HG03103 (cell line): ENCODE data around the gene PROSER3.

Experiments
- ATAC-seq: cut with Tn5 transposase; IDR thresholded peaks from one replicate; pipeline ENCODE4 v1.9.1; 2021; ENCODE audit warnings: low read depth; ENCODE audit not compliant: unreplicated experiment

Gene PROSER3

DNA sequence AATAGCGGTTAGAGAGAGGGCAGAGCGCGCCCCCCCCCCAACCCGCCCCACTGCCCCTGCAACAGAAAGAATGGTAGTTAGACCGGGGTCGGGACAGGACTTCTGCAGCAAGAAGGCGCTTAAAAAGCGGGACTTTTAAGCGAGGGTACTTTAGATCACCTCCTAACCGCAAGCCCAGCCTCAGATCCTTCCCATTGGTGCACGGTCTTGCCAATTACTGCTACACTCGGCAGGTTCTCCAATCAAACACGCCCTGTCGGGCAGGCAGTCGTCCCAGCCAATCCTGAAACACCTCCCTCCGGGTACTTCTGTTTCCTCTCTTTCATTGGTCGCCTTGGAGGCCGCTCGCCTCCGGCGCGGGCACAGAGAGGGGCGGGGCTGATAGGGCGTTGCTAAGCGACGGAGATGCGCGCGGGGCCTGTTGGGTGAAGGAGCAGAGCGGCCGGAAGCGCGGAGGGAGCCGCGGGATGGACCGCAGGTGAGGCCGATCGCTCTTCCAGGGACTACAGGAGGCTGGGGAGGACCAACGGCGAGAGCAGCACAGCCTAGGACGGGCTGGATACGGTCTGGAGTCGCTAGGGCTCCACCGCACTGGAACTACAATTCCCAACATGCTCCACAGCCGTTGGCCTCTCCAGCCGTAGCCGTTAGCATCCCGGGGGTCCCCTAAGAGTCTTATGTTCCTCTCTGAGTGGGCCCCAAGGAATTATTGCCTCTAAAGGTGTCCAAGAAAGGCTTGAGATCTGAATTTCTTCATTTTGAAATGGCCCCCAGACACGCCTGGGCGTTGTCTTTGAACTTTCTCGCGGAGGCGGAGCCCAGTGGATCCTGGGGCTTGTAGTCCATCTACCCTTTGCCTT, at the start of gene PROSER3:
Gene PROSER3, plus strand, starts transcription at position 428 of the 860 bp plus-strand sequence. Its CDS starts 40 bp downstream, at position 468.
- peak; percentile 97 for ATAC-seq

DNA sequence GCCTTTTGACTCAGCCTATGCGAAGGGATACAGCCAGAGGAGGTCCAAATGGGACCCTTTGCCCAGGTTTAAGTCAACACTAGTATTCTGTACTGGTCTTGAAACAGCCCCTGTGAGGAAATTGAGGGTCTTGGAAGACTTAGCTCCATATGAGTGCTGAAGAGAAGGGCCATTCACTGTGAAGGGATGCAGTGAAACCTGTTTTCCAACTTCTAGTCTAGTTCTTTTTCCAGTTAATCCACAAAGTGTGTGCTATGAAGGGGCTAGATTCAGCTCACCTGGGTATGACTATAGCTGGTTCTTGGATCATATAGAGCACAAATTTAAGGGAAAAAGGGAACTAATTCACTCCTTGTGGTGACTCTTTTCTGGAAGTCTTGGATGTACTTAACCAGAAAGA, 49.6 kb upstream of the PROSER3 start:
- no peak for ATAC-seq

DNA sequence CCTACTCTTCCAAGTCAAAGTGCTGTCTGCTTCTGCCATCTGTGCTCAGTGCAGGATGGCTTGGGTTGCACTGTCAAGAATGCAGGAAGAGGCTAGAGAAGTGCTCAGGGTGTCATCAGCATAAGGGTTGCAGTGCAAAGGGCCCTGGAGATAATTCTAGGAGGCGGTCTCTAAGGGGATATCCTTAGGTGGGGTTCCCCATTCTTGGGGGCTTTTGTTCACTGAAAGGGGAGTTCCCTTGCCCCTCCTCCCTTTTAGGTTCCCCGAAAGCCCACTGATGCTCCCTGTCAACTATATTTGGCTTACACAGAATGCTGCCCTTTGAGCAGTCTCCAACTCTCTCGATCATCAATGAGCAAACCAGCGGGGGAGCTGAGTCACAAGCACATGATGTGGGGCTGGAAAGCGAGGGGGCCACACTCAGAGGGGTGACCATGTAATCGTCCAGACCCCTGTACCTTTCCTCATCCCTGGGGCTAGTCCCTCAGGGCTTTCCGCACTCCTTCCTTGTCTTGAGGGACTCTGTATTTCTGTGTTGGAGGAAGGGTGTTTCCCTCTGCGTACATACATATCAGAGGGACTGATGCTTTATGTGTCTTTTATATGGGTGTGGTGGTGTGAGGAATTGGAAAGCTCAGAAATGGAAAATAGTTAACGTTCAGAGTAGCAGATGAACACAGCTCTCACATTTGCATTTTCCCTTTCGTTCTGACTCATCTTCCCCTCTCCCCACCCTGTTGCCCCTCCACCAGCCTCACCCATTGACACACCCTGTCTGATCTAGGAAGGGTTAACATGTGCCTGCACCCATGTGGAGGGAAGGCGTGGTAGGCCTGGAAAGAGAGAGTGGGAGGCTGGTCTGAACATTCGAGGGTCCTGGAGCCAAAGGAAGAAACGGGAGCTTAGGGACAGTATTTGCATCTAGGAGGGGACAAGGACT, 46.9 kb upstream of the PROSER3 start:
- no peak for ATAC-seq

DNA sequence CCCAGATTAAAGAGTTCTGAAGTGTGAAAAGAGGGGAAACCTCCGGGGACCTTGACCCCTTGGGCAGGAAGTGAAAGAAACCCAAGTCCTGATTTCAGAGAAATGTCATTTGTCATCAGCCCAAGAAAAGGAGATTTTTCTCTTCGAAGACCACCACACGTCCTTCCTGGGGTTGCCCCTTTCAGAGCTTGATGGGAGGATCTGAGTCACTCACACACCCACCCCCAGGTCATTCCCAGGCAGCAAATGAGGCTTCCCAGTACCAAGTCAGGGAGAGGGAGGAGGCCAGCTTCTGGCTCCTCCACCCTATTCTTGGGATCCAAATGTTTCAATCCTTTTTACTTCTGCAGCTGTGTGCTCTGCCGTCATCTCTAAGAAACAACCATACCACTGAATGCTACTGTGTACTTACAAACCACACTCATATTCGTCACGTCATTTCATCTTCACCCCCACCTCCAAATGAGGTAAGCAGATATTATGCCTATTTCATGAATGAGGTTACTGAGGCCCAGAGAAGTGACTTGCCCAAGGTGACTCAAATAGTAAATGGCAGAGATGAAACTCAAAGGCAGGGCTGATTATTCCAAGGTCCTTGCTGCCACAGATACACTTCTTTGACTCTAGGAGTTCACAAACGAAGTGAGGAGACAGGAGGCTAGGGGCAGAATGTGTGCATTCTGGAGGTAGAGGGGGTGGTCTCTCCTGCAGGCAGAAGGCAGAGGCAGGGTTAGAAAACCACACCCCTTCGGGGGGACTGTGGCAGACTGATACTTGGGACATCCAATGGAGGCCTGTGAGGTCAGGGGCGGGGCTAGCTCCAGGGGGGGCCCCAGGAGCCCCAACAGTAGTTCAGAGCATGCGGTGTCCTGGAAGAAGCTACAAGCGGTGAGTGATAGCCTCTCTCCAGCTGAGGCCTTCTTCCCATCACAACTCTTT, 45.1 kb upstream of the PROSER3 start:
- ATAC-seq, result no peak

DNA sequence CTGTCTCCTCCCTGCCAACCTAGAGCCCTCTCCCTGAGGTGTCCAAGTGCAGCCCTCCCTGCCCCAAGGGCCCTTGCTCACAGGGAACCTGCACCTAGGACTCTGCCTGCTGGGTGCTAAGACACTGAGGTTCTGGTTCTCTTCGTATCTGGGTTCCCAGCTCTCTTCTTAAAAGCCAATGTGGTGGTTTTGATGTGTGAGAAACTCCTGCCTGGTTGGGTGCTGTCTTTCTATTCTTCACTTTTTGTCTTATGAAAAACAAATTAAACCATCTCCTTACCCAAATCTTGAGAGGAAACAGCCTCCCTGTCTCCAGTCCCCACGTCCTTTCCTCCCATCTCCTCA, 44.5 kb upstream of the PROSER3 start:
- no peak for ATAC-seq

DNA sequence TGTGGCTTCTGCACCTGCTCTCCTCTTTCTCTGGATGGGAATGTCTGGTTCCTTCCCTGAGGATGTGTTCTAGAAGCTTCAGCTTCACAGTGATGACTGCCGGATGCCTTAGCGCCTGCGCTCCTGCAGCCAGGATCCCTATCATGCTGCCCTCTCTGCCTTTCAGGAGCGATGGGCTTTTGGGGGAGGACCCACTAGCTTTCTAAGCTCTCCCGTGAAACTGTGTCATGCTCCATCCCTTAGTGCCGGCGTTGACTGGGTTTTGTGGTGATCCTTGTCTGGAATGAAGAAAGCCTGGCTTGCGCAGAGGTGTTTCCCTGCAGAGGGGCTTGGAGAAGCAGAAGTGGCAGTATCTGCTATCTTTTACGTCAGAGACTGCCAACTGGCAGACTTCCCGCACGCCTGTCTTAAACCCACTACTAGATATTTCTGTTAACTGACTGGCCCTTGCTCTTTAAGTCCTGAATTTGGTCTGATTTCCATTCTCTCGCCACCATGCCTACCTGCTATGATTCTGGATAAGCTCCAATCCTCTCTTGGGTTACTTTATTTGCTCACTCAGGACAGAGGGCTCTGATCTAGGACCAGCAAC, 44.0 kb upstream of the PROSER3 start:
- ATAC-seq, result no peak

DNA sequence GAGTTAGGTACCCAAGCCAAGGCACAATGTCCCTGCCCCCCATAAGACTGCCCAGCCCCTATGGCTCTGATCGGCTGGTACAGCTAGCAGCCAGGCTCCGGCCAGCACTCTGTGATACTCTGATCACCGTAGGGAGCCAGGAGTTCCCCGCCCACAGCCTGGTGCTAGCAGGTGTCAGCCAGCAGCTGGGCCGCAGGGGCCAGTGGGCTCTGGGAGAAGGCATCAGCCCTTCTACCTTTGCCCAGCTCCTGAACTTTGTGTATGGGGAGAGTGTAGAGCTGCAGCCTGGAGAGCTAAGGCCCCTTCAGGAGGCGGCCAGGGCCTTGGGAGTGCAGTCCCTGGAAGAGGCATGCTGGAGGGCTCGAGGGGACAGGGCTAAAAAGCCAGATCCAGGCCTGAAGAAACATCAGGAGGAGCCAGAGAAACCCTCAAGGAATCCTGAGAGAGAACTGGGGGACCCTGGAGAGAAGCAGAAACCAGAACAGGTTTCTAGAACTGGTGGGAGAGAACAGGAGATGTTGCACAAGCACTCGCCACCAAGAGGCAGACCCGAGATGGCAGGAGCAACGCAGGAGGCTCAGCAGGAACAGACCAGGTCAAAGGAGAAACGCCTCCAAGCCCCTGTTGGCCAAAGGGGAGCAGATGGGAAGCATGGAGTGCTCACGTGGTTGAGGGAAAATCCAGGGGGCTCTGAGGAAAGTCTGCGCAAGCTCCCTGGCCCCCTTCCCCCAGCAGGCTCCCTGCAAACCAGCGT, 43.2 kb upstream of the PROSER3 start:
- no peak for ATAC-seq

DNA sequence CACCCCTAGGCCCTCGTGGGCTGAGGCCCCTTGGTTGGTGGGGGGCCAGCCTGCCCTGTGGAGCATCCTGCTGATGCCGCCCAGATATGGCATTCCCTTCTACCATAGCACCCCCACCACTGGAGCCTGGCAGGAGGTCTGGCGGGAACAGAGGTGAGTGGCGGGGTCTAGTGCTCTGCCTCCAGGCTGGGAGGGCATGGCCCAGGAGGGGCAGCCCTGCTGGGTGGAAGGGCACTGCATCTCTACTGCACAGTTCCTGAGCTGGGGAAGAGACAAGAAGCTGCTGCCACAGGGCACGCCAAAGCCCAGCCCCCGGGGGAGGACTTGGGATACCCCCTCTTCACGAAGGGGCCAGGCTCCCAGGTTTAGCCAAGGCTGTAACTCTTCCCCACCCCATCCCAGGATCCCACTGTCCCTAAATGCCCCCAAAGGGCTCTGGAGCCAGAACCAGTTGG, 42.6 kb upstream of the PROSER3 start:
- ATAC-seq, result no peak

DNA sequence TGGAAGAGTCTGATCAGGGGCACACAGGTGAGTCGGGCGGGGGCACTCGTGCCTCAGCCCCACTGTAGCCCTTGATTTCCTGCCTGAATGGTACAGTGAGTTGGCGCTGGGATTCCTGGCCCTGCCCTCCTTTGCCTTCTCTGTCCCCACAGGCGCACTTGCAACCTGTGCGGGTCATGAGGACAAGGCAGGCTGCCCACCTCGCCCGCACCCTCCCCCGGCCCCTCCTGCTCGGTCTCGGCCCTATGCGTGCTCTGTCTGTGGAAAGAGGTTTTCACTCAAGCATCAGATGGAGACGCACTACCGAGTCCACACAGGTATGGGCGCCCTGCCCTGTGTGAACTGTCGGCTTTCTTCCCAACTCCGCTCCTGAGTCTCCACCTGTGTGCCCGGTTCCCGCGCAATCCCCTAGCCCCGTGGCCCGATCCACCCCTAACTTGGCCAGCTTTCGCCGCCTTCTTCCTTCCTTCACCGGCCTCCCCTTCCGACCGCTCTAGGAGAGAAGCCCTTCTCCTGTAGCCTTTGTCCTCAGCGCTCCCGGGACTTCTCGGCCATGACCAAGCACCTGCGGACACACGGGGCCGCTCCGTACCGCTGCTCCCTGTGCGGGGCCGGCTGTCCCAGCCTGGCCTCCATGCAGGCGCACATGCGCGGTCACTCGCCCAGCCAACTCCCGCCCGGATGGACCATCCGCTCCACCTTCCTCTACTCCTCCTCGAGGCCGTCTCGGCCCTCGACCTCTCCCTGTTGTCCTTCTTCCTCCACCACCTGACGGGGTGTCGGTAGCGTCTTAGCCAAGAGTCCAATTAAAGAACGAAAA, 41.8 kb upstream of the PROSER3 start:
- no peak for ATAC-seq

DNA sequence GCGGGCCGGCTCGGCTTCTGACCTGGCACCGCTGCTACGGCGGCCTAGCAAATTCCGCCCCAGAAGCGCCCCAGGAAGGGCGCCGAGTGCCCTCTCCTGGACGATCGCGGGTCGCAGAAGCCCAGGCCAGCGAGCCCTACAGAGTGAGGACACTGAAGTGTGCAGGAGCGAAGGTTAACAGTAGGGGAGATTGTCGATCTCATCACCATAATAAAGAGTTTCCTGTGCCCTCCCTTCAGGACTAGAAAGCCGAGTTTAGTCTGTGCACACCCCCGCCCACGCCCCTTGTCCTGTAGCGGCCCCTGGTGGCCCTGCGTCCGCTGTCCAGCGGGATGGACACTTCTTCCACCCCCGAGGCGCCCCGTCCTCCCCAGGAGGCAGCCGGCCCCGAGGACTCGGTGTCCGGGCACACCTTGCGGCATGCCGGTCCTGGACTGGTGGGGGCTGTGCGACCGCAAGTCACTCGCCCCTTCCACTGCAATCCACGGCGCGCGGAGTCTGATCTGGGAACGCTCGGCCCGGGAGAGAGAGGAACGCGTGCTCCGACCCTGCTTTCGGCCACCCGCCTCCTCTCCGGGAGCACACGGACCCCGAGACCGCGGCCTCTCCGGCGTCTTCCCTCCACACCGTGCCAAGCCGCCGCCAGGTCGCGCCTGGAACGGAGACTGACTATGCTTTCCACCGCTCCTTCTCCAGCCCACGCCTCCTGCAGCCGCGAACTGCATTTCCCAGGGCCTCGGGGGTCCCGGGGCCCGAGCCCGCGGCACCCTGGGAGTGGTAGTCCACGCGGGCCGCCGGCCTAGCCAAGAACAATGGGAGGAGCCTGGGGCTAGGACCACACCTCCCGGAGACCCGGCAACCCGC, 40.9 kb upstream of the PROSER3 start:
- ATAC-seq, result peak; percentile 51

DNA sequence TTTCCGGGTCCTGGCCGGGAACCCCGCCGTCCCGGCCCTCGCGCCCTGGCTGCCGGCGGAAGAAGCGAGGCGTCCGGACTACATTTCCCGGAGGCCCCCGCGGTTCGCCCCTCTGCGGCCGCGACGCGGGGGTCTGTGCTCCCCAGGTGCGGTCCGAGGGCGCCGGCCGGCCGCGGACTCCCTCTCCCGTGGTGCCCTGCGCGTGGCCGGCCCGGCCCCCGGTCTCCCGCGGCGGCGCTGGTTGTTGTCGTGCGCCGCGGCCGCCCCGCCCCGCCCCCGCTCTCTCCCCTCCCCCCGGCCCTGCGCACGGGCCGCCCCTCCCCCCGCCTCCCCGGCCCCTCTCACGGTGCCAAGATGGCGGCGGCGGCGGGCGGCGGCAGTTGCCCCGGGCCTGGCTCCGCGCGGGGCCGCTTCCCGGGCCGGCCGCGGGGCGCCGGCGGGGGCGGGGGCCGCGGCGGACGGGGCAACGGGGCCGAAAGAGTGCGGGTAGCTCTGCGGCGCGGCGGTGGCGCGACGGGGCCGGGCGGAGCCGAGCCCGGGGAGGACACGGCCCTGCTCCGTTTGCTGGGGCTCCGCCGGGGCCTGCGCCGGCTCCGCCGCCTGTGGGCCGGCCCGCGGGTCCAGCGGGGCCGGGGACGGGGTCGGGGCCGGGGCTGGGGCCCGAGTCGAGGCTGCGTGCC, 40.2 kb upstream of the PROSER3 start, which contains the start of gene KMT2B:
Gene KMT2B, plus strand, starts transcription at position 339 of the 680 bp plus-strand sequence. Its CDS starts 16 bp downstream, at position 355.
- no peak for ATAC-seq

DNA sequence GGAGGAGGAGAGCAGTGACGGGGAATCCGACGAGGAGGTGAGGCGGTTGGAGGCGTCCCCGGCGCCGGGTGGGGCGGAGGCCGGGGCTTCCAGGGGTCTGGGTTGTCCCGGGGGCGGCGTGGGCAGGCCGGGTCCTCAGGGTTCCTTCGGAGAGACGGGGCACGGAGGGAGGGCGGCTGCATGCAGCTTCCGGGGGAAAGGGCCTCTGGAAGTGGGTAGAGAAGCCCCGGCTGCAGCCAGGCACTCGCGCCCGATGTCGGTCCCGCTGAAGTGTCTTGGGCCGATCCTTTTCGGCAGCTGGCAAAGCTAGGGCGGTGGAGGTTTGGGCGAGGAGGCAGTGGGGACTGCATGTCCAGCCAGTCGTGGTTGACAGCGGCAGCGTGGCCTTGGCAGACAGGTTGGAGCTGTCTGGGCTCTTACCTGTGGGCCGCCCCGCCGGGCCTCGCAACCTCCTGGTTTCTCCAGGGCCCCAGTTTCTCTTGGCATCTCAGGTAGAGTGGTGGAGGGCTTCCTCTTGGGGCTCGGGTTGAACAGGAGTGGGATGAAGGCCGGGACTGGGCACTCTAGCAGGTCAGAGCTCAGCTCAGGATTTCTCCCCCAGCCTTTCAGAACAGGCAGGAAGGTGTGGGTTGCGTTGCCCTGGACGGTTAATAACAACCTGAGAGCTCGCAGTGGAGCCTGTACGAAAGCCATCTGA, 39.5 kb upstream of the PROSER3 start:
- no peak for ATAC-seq

DNA sequence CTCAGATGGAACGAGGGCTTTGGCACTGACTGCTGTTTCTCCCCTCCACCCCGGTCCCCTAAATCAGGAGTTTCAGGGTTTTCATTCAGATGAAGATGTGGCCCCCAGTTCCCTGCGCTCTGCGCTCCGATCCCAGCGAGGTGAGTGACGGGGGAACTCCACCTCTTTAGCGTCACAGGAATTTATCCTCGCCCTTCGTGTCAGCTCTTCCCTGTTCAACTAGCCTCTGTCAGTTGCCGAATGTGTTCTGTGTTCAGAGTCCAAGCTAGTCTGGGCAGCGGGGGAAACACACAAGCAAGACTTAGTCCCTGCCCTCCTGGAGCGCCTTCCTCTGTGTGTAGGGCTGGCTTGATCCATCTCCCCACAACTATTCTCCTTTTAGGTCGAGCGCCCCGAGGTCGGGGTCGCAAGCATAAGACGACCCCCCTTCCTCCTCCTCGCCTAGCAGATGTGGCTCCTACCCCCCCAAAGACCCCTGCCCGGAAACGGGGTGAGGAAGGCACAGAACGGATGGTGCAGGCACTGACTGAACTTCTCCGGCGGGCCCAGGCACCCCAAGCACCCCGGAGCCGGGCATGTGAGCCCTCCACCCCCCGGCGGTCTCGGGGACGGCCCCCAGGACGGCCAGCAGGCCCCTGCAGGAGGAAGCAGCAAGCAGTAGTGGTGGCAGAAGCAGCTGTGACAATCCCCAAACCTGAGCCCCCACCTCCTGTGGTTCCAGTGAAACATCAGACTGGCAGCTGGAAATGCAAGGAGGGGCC, 38.4 kb upstream of the PROSER3 start:
- ATAC-seq, result no peak

DNA sequence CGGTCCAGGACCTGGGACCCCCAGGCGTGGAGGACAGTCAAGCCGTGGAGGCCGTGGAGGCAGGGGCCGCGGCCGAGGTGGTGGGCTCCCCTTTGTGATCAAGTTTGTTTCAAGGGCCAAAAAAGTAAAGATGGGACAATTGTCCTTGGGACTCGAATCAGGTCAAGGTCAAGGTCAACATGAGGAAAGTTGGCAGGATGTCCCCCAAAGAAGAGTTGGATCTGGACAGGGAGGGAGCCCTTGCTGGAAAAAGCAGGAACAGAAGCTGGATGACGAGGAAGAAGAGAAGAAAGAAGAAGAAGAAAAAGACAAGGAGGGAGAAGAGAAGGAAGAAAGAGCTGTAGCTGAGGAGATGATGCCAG, 37.8 kb upstream of the PROSER3 start:
- no peak for ATAC-seq

DNA sequence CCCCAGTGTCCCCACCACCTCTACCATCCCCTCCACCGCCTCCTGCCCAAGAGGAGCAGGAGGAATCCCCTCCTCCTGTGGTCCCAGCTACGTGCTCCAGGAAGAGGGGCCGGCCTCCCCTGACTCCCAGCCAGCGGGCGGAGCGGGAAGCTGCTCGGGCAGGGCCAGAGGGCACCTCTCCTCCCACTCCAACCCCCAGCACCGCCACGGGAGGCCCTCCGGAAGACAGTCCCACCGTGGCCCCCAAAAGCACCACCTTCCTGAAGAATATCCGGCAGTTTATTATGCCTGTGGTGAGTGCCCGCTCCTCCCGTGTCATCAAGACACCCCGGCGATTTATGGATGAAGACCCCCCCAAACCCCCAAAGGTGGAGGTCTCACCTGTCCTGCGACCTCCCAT, 37.3 kb upstream of the PROSER3 start:
- no peak for ATAC-seq

DNA sequence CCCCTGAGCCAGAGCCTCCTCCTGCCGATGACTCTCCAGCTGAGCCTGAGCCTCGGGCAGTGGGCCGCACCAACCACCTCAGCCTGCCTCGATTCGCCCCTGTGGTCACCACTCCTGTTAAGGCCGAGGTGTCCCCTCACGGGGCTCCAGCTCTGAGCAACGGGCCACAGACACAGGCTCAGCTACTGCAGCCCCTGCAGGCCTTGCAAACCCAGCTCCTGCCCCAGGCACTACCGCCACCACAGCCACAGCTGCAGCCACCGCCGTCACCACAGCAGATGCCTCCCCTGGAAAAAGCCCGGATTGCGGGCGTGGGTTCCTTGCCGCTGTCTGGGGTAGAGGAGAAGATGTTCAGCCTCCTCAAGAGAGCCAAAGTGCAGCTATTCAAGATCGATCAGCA, 36.6 kb upstream of the PROSER3 start:
- no peak for ATAC-seq
